OCI-LY1 (cell line): ENCODE data around the gene RPS6KA6.

Experiments
- CTCF ChIP-seq: fragments of 200-600 bp; sonication (generic), shearing (Covaris generic); IDR thresholded peaks from 2 replicates; pipeline ENCODE4 v1.5.1; 2017; ENCODE audit warnings: mild to moderate bottlenecking, antibody characterized with exemption, low read length, moderate library complexity, mixed read lengths
- EZH2 ChIP-seq: fragments of 200-600 bp; sonication (generic), shearing (Covaris generic); IDR thresholded peaks from 2 replicates; pipeline ENCODE4 v1.8.0; 2017; ENCODE audit warnings: borderline replicate concordance, mixed run types, mild to moderate bottlenecking, antibody characterized with exemption, low read length, moderate library complexity, mixed read lengths

- TF ChIP-seq CTCF, result no peak
- TF ChIP-seq EZH2, result no peak
Observed at GRCh38 chrX:84182516-84182915, 5.5 kb downstream of the RPS6KA6 start.
